Uterus (tissue), 2 donors: ENCODE results near the gene ANKRD6.

ENCODE experiments used
- CTCF ChIP-seq, 4 experiments: fragments of 200-600 bp in 2 of 4; fragments of 450-650 bp in 2 of 4; sonication (generic) in 2 of 4; IDR thresholded peaks; one replicate each; pipeline ENCODE4 v1.5.1; 2016 to 2019; ENCODE audit warnings: antibody characterized with exemption in 4 of 4, mild to moderate bottlenecking in 2 of 4, moderate library complexity in 1 of 4
- POLR2A ChIP-seq, 2 donors: fragments of 450-650 bp; IDR thresholded peaks; one replicate each; pipeline ENCODE4 v1.6.1; 2016; ENCODE audit warnings: antibody characterized with exemption in 2 of 2, mild to moderate bottlenecking in 1 of 2, moderate library complexity in 1 of 2

GRCh38 chr6:89518352-89519055, 85.6 kb downstream of the ANKRD6 start:
- TF ChIP-seq CTCF (IDR thresholded peaks at IDR 0.05) (no peak), POLR2A (IDR thresholded peaks at IDR 0.05) (no peak)
